ENCODE data around the gene GPX4.

Gene GPX4

DNA sequence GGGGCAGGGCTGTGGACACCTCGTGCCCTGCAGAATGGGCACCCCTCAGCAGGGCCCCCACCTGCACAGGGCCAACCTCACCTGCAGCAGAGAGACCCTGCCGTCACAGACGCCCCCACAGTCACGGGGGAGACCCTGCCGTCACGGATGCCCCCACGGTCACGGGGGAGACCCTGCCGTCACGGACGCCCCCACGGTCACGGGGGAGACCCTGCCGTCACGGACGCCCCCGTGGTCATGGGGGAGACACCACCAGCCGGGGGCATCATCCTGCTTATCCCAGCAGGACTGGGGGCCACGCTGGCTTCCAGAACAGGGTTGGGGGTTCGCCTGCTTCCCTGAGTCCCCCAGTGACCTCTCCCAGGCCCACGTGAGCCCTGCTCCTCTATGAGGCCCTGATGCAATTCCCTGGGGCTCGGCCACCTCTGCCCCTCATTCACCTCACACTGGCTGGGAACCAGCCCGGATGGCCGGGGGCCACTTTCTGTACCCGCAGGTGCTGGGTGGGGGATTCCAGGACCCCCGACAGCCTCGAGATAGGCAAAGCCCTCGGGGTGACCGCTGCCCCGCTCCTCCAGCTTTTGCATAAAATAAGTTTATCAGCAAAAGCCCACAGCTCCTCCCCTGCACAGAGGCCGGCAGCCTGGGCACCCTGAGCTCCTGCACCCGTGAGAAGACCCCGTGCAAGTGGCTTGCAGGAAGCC, 46.7 kb downstream of the GPX4 start:
- no peak for DNase-seq (ENCODE audit: low read depth)

GRCh38 chr19:1151037-1151724, 47.4 kb downstream of the GPX4 start:
- DNase-seq (ENCODE audit: low read depth), result no peak

DNA sequence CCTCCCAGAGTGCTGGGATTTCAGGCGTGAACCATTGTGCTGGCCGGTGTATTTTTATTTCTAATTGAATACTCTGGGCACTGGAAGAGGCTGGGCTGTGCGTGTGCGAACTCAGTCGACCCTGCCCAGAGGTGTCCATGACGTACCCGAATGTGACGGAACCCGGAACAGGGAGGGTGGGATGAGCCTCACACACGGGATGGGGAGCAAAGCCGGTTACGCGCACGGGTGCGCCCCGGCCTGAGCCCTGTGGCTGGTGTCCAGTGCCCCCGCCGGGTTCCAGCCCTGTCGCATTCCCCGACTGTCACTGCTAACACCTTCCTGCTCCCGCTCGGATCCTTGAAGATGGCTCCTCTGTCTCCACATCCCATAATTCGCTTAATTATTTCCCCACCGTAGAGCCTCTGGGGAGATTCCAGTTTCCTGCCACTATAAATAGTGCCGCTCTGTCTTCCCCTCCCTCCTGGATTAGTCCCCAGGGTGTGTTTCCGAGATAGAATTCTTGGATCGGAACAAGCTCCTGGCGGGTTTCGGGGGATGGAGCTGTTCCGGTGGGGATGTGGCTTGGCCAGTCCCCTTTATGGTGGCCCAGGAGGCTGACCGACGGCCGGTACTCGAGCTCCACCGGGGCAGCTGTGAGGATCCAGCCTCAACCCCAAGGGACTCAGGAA, 48.3 kb downstream of the GPX4 start:
- no peak for DNase-seq (ENCODE audit: low read depth)

DNA sequence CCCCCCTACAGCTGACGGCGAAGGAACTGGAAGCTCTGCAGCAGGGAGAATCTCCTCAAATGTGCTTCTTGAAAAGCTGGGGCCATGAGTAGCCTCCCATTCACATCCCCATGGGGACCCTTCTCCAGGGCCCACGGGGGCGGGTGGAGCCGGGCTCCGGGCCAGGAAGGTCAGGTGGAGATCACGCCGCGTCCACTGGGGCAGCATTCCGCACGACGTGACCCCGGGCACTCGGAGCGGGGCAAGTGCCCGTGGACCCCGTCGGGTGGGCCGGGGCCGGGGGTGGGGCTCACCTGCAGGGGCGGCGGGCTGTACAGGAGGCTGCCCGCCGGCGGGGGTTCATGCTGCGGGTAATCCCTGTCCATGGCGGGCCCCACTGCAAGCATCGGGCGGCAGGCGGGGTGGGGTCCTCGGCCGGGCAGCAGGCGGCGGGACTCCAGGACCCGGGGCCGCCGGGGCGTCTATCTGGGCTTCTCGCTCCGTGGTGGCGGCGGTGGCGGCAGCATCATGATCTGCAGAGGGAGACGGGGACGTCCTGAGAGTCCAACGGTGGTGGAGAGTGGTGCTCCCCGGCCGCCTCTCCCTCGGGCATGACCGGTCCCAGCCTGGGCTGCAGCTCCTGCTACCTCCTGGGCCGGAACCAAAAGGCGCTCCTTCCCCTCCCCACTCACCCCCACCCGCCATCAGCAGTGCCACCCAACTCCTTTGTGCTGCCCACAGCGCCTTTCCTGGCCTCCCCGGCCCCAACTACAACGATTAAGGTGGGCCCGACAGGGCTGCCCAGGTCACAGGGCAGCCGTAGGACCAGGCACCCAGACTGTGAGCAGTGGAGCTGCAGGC, 50.3 kb downstream of the GPX4 start:
- no peak for DNase-seq (ENCODE audit: low read depth)

DNA sequence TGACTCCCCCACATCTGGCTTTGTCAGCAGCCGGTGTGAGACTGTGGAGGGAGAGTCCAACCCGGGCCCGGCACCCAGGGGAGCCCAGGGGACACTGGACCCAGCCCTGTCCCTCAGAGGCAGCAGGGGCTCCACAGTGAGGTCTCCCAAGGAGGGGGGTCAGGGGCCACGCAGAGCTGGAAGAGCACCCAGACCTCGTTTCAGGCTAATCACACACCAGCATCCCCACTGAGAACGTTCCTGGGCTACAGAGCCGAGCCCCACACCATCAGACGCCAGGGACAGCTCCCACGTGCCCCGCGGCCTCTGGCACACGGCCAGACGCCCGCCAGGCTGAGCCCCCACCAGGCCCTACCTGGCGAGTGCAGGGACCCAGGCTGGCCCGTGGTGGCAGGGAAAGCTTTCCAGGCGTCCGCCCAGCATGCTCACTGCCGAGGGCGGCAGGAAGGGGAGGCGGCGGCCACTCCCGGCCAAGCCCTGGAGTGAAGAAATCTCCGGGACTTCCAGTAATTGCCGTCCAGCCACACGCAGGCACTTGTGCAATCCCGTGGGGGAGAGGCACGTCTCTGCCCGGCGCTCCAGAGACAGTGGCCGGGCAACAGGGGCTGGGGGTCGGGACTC, 51.0 kb downstream of the GPX4 start:
- DNase-seq (ENCODE audit: low read depth), result no peak

DNA sequence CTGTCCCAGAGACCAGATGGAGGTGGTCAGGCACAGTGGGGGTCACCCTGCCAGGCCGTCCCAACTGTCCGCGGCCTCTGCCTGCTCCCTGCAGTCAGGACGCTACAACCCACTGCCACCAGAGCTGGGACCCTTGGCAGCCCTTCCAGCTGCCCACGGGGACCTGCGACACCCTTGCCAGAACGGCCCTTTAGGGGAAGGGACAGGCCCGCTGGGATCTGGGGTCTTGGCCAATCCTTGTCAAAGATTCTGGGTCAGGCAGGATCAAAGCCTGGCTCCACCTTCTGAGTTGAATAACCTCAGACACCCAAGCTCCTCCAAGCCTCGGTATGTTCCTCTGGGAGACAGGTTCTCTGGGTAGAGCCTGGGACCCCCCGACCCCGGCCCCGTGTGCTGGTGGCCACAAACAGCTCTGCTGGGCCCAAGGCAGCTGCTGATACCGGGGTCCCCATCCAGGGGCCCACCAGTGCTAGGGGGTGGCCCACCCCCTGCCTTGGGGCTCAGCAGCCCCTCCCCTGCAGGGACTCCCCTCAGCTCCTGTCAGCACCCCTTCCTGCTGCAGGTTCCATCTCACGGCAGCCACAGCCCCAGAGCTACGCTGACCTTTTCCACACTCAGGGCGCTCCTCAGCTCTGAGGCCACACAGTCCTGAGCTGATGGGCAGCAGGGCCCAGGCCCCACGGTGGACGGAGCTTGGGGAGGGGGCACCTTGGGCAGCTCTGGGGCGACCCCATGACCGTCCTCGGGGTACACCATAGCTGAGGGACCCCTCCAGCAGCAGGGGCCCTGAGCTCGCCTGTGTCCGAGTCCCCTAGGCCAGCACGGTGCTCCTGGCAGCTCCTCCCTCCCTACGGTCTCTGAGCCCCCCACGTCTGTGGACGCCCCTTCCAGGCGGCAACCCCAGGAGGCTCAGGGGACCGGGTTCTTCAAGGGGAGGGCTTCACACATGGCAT, 51.8 kb downstream of the GPX4 start:
- DNase-seq (ENCODE audit: low read depth), result no peak

Data from activated T-helper 1 cell treated with Interleukin-2 at 50 U/mL for 16 hours (primary cell).